ENCODE data around the gene TEX26. TPM values are rescaled to one million over a fixed set of nuclear protein-coding genes. Genes with fewer than 3 reads are reported as not detected.

TEX26 gene
- total RNA-seq, 2 donors from 2014 or later: not detected

DNA sequence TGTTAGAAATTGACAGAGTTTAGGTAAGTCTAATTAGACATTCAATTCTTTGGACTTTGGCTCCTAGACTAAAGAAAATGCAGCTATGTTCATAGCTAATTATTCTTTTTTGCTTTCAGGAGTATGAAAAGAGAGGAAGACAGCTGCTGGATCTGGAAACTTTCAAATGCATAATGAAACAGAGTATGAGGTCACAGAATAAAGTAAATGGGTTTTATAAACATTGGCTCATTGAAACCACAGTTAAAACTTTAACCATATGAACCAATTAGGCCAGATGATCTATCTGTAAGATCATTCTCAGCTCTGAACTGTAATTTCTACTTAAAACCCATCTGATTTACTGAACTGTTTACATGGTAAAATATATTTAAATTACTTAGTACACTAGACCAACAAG lies 82.7 kb downstream of the TEX26 start:
- DNase-seq: no peak
- Histone ChIP-seq H3K4me3 (ENCODE audit: low read length) (no peak overlapping the region), H3K9ac (ENCODE audit: extremely low read depth, low read length, poor library complexity, severe bottlenecking) (no peak overlapping the region), H3K4me1 (ENCODE audit: control insufficient read depth, insufficient read depth, low read length) (no peaks in the 10 kb centered on the region), H3K27ac (ENCODE audit: low read depth, low read length) (no peak overlapping the region), H3K9me3 (ENCODE audit: control insufficient read depth, low read length) (no peaks in the 10 kb centered on the region), H3K36me3 (ENCODE audit: control insufficient read depth, insufficient read depth, low read length) (no peaks in the 10 kb centered on the region), H3K27me3 (ENCODE audit: control insufficient read depth, insufficient read depth, low read length, poor library complexity, severe bottlenecking) (no peaks in the 10 kb centered on the region)
- no peak overlapping the region for H3K27ac Mint-ChIP-seq
- no peaks in the 10 kb centered on the region for H3K27me3 Mint-ChIP-seq (ENCODE audit: insufficient read depth)
- no peak overlapping the region for H3K4me3 Mint-ChIP-seq
- H3K4me1 Mint-ChIP-seq: peaks cover 13% of the 10 kb centered on the region
- no peaks in the 10 kb centered on the region for H3K9me3 Mint-ChIP-seq
- TF ChIP-seq, protein P1, sequence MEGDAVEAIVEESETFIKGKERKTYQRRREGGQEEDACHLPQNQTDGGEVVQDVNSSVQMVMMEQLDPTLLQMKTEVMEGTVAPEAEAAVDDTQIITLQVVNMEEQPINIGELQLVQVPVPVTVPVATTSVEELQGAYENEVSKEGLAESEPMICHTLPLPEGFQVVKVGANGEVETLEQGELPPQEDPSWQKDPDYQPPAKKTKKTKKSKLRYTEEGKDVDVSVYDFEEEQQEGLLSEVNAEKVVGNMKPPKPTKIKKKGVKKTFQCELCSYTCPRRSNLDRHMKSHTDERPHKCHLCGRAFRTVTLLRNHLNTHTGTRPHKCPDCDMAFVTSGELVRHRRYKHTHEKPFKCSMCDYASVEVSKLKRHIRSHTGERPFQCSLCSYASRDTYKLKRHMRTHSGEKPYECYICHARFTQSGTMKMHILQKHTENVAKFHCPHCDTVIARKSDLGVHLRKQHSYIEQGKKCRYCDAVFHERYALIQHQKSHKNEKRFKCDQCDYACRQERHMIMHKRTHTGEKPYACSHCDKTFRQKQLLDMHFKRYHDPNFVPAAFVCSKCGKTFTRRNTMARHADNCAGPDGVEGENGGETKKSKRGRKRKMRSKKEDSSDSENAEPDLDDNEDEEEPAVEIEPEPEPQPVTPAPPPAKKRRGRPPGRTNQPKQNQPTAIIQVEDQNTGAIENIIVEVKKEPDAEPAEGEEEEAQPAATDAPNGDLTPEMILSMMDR (conservative IDR thresholded peaks at IDR 0.05): no peak
- no peaks in the 10 kb centered on the region for H3K36me3 Mint-ChIP-seq (ENCODE audit: low read depth)

DNA sequence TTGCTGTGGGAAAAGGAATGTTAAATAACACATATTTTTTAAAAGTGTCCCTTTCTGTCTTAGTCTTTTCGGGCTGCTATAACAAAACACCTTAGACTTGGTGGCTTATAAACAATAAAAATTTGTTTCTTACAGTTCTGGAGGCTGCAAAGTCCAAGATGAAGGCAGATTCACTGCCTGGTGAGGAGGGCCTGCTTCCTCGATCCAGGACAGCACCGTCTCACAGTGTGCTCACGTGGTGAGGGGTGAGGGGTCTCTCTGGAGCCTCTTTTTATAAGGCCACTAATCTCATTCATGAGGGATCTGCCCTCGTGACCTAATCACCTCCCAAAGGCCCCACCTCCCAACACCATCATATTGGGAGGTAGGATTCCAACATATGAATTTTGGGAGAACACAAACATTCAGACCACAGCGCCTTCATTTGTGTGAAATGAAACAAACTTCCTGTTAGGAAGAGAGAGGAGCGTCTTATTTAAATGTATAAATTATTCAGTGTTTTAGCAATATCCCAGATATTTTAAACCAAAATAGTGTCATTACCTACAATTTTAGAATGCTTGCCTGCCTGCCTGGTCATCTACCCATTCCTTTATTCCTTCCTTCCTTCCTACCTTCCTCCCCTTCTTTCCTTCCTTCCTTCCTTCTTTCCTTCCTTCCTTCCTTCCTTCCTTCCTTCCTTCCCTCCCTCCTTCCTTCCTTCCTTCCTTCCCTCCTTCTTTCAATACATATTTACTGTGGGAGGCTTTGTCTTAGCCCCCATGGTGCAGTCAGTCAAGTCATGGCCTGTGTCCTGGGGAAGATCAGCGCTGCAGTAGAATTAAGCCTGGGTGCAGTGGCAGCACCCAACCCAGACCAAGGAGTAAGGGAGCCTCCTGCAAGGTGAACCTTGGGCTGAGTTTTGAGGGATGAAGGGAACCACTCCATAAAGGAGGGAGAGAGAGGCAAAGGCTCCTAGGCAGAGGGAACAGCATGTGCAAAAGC lies 84.2 kb downstream of the TEX26 start:
- DNase-seq: no peak
- Mint-ChIP-seq H3K36me3 (ENCODE audit: low read depth) (no peaks in the 10 kb centered on the region), H3K9me3 (no peaks in the 10 kb centered on the region), H3K27me3 (ENCODE audit: insufficient read depth) (no peaks in the 10 kb centered on the region), H3K4me3 (no peak overlapping the region), H3K27ac (no peak overlapping the region), H3K4me1 (peaks cover 6% of the 10 kb centered on the region)
- no peaks in the 10 kb centered on the region for H3K4me1 ChIP-seq (ENCODE audit: control insufficient read depth, insufficient read depth, low read length)
- H3K4me3 ChIP-seq (ENCODE audit: low read length): no peak overlapping the region
- TF ChIP-seq, protein P1 (conservative IDR thresholded peaks at IDR 0.05): no peak
- no peaks in the 10 kb centered on the region for H3K36me3 ChIP-seq (ENCODE audit: control insufficient read depth, insufficient read depth, low read length)
- H3K27ac ChIP-seq (ENCODE audit: low read depth, low read length): no peak overlapping the region
- H3K9me3 ChIP-seq (ENCODE audit: control insufficient read depth, low read length): no peaks in the 10 kb centered on the region
- no peaks in the 10 kb centered on the region for H3K27me3 ChIP-seq (ENCODE audit: control insufficient read depth, insufficient read depth, low read length, poor library complexity, severe bottlenecking)
- WGBS, 2 experiments (ENCODE audit: insufficient coverage in 1 of 2, insufficient read length in 1 of 2): 75 to 88% methylated on average over 3 to 6 of the region's 8 CpGs
- H3K9ac ChIP-seq (ENCODE audit: extremely low read depth, low read length, poor library complexity, severe bottlenecking): no peak overlapping the region

DNA sequence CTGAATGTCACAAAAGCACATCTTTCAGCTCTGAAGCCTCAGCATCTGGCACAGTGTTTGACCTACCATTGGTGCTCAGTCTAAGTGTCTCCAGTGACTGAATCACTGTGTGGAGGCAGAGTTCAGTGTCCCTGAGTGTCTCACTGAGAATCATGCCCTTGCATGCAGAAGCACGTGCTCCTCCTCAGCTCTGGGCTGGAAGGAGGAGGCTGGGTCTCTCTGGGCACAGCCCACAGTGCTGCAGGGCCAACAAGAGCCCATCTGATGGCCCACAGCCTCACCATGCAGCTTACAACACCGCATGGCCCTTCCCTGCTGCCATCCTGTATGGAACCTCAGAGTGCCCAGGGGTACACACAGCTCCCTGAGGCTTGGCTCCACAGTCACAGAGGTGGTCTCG lies 86.1 kb downstream of the TEX26 start:
- TF ChIP-seq, protein P1 (conservative IDR thresholded peaks at IDR 0.05): no peak
- no peaks in the 10 kb centered on the region for H3K4me1 ChIP-seq (ENCODE audit: control insufficient read depth, insufficient read depth, low read length)
- no peaks in the 10 kb centered on the region for H3K9me3 ChIP-seq (ENCODE audit: control insufficient read depth, low read length)
- H3K27me3 Mint-ChIP-seq (ENCODE audit: insufficient read depth): no peaks in the 10 kb centered on the region
- H3K27ac Mint-ChIP-seq: no peak overlapping the region
- H3K4me3 Mint-ChIP-seq: no peak overlapping the region
- H3K4me1 Mint-ChIP-seq: no peaks in the 10 kb centered on the region
- no peaks in the 10 kb centered on the region for H3K36me3 Mint-ChIP-seq (ENCODE audit: low read depth)
- H3K9me3 Mint-ChIP-seq: no peaks in the 10 kb centered on the region
- DNase-seq: no peak
- 91 to 100% methylated on average over 1 to 3 of the region's 3 CpGs for WGBS, 2 experiments (ENCODE audit: insufficient coverage in 1 of 2, insufficient read length in 1 of 2)
- no peak overlapping the region for H3K27ac ChIP-seq (ENCODE audit: low read depth, low read length)
- H3K4me3 ChIP-seq (ENCODE audit: low read length): no peak overlapping the region
- no peaks in the 10 kb centered on the region for H3K36me3 ChIP-seq (ENCODE audit: control insufficient read depth, insufficient read depth, low read length)
- H3K9ac ChIP-seq (ENCODE audit: extremely low read depth, low read length, poor library complexity, severe bottlenecking): no peak overlapping the region
- no peaks in the 10 kb centered on the region for H3K27me3 ChIP-seq (ENCODE audit: control insufficient read depth, insufficient read depth, low read length, poor library complexity, severe bottlenecking)

Measured in endodermal cell (in vitro differentiated cells).